Epithelial cell of proximal tubule (primary cell): Measurements from ENCODE around the gene ARFIP1. TPM values are rescaled to one million over a fixed set of nuclear protein-coding genes. Genes with fewer than 3 reads are reported as not detected.

ENCODE experiments used
- DNase-seq: peaks from one replicate; pipeline ENCODE4 v3.0.0-alpha.2; 2011; ENCODE audit warnings: low read depth
- H3K4me3 ChIP-seq: 2 replicates; pipeline ENCODE4 v1.5.1; 2011; ENCODE audit warnings: low read depth, mild to moderate bottlenecking, low read length
- CTCF ChIP-seq: conservative IDR thresholded peaks from 2 replicates; pipeline ENCODE4 v1.5.1; 2012; ENCODE audit warnings: low read depth, mild to moderate bottlenecking, low read length
- total RNA-seq: library from RNA; depleted of rRNA; stranded (reverse); fragments of >200 nt; gene quantifications from 2 replicates; pipeline ENCODE4 v1.2.3, GENCODE V29; 2015

Gene ARFIP1
- total RNA-seq, result 29.1 and 33.9 TPM in 2 replicates

GRCh38 chr4:152779513-152780266, at the start of gene ARFIP1, which contains the start of gene TIGD4:
TSS of gene ARFIP1 (plus strand) at chr4:152779954. CDS start at chr4:152829634, 49,680 bp downstream.
TSS of gene TIGD4 (minus strand) at chr4:152779730. CDS start at chr4:152771004, 8,726 bp downstream.
- TF ChIP-seq CTCF, result peak; percentile 39
- peak within 1 kb of the TSS; percentile 91 for H3K4me3 ChIP-seq
- peak; percentile 80 for DNase-seq

- DNase-seq, result no peak
- TF ChIP-seq CTCF, result no peak
These were observed 47.8 kb upstream of the ARFIP1 start for GRCh38 chr4:152731997-152732396.

GRCh38 chr4:152734015-152734698, 45.6 kb upstream of the ARFIP1 start:
- DNase-seq, result no peak
- no peak for TF ChIP-seq CTCF
- no peak overlapping the region for H3K4me3 ChIP-seq

More at GRCh38 chr4:152731997-152732396, 47.8 kb upstream of the ARFIP1 start:
- no peak overlapping the region for H3K4me3 ChIP-seq

- no peak overlapping the region for H3K4me3 ChIP-seq
- no peak for TF ChIP-seq CTCF
- DNase-seq, result no peak
These were observed 45.1 kb upstream of the ARFIP1 start for GRCh38 chr4:152734699-152735050.

GRCh38 chr4:152735396-152735859, 44.3 kb upstream of the ARFIP1 start:
- peak; percentile 67 for TF ChIP-seq CTCF
- no peak overlapping the region for H3K4me3 ChIP-seq
- no peak for DNase-seq

GRCh38 chr4:152735906-152736305, 43.8 kb upstream of the ARFIP1 start:
- H3K4me3 ChIP-seq, result no peak overlapping the region
- no peak for DNase-seq
- TF ChIP-seq CTCF, result no peak
